Colonic mucosa (tissue), 4 donors: ENCODE measurements around the gene CD83. TPM values are rescaled to one million over a fixed set of nuclear protein-coding genes. Genes with fewer than 3 reads are reported as not detected.

Experiments
- DNase-seq: peaks from one replicate; pipeline ENCODE4 v3.0.0-alpha.2; 2020
- H3K27ac ChIP-seq: fragments of 200-600 bp; one replicate; pipeline ENCODE4 v1.8.0; 2021
- H3K27me3 ChIP-seq: fragments of 200-600 bp; one replicate; pipeline ENCODE4 v1.8.0; 2021
- H3K36me3 ChIP-seq: fragments of 200-600 bp; one replicate; pipeline ENCODE4 v1.8.0; 2021
- H3K4me1 ChIP-seq: fragments of 200-600 bp; one replicate; pipeline ENCODE4 v1.8.0; 2021; ENCODE audit warnings: mild to moderate bottlenecking
- H3K4me3 ChIP-seq: fragments of 200-600 bp; one replicate; pipeline ENCODE4 v1.8.0; 2021
- H3K9ac ChIP-seq, 2 donors: one replicate each; pipeline ENCODE4 v1.7.0; 2013; ENCODE audit warnings: control low read depth in 2 of 2, low read depth in 2 of 2, low read length in 2 of 2
- H3K9me3 ChIP-seq: fragments of 200-600 bp; one replicate; pipeline ENCODE4 v1.8.0; 2021
- CTCF ChIP-seq: fragments of 200-600 bp; IDR thresholded peaks from one replicate; pipeline ENCODE4 v1.8.0; 2022; ENCODE audit warnings: antibody characterized with exemption, mild to moderate bottlenecking
- intact Hi-C: fragments of 100-400 bp; cut with DNase I; formaldehyde crosslinking; loops from one replicate; pipeline ENCODE4 v1.14.1; 2022
- total RNA-seq, 2 donors: library from RNA; stranded (reverse); fragmentation: NEBNext Ultra II Directional in 1 of 2; extraction: Animal tissue kit (Norgen Biotek cat#: 25700) in 1 of 2; gene quantifications; one replicate each; pipeline ENCODE4 v1.2.1, GENCODE V29; 2021
- donor health status: healthy.
- donor health status: DM: no; HTN: no; CAD: no.
- donor health status: DM: no; HTN: no; CAD: no.

CD83 gene
- total RNA-seq, 2 donors from 2014 or later: 2.8 TPM

- intact Hi-C loops: no loop called here
- Histone ChIP-seq H3K9ac (no peak overlapping the region), H3K27me3 (no peaks in the 10 kb centered on the region), H3K4me1 (no peaks in the 10 kb centered on the region), H3K27ac (no peak overlapping the region), H3K4me3 (no peak overlapping the region), H3K36me3 (no peaks in the 10 kb centered on the region), H3K9me3 (no peaks in the 10 kb centered on the region)
- no peak for TF ChIP-seq CTCF
- no peak for DNase-seq
Measured at GRCh38 chr6:14125346-14125745, 7.8 kb downstream of the CD83 start.

GRCh38 chr6:14126191-14126590 lies 8.6 kb downstream of the CD83 start:
- no peaks in the 10 kb centered on the region for H3K9me3 ChIP-seq
- H3K36me3 ChIP-seq: no peaks in the 10 kb centered on the region
- H3K9ac ChIP-seq: no peak overlapping the region
- no peak for TF ChIP-seq CTCF
- H3K27ac ChIP-seq: no peak overlapping the region
- H3K4me3 ChIP-seq: no peak overlapping the region
- H3K27me3 ChIP-seq: no peaks in the 10 kb centered on the region
- H3K4me1 ChIP-seq: no peaks in the 10 kb centered on the region
- intact Hi-C loops: no loop called here
- DNase-seq: no peak

GRCh38 chr6:14127611-14128010 lies 10.0 kb downstream of the CD83 start:
- Histone ChIP-seq H3K27ac (no peak overlapping the region), H3K4me1 (no peaks in the 10 kb centered on the region), H3K4me3 (no peak overlapping the region), H3K9me3 (no peaks in the 10 kb centered on the region), H3K36me3 (no peaks in the 10 kb centered on the region), H3K9ac (no peak overlapping the region), H3K27me3 (no peaks in the 10 kb centered on the region)
- DNase-seq: no peak
- intact Hi-C loops: no loop called here
- no peak for TF ChIP-seq CTCF

- H3K9ac ChIP-seq: no peak overlapping the region
- no peak overlapping the region for H3K27ac ChIP-seq
- intact Hi-C loops: no loop called here
- no peak for DNase-seq
- H3K4me1 ChIP-seq: no peaks in the 10 kb centered on the region
- H3K4me3 ChIP-seq: no peak overlapping the region
- H3K36me3 ChIP-seq: no peaks in the 10 kb centered on the region
- no peaks in the 10 kb centered on the region for H3K27me3 ChIP-seq
- no peaks in the 10 kb centered on the region for H3K9me3 ChIP-seq
- TF ChIP-seq CTCF: no peak
Measured at GRCh38 chr6:14128012-14128411, 10.4 kb downstream of the CD83 start.

GRCh38 chr6:14128746-14129145 lies 11.2 kb downstream of the CD83 start:
- Histone ChIP-seq H3K9me3 (no peaks in the 10 kb centered on the region), H3K27me3 (no peaks in the 10 kb centered on the region), H3K9ac (no peak overlapping the region), H3K36me3 (no peaks in the 10 kb centered on the region), H3K27ac (no peak overlapping the region), H3K4me1 (no peaks in the 10 kb centered on the region), H3K4me3 (no peak overlapping the region)
- TF ChIP-seq CTCF: no peak
- no peak for DNase-seq
- intact Hi-C loops: no loop called here

- peak; percentile 52 for TF ChIP-seq CTCF
- no peaks in the 10 kb centered on the region for H3K27me3 ChIP-seq
- no peaks in the 10 kb centered on the region for H3K36me3 ChIP-seq
- DNase-seq: peak; percentile 53
- no peak overlapping the region for H3K9ac ChIP-seq
- H3K27ac ChIP-seq: no peak overlapping the region
- intact Hi-C loops: no loop called here
- H3K9me3 ChIP-seq: no peaks in the 10 kb centered on the region
- H3K4me3 ChIP-seq: no peak overlapping the region
- no peaks in the 10 kb centered on the region for H3K4me1 ChIP-seq
Measured at GRCh38 chr6:14129575-14129974, 12.0 kb downstream of the CD83 start.
